ENCODE results near the gene ZBTB8B. TPM values are rescaled to one million over a fixed set of nuclear protein-coding genes. Genes with fewer than 3 reads are reported as not detected.
"Not testable (repeated sequence)": the region's sequence is repeated elsewhere in the genome, so short reads cannot be mapped to it uniquely, and the experiment has no call there.

Gene ZBTB8B
- total and polyA plus RNA-seq, 4 donors: under 0.01 to 0.09 (median 0.03) TPM

DNA sequence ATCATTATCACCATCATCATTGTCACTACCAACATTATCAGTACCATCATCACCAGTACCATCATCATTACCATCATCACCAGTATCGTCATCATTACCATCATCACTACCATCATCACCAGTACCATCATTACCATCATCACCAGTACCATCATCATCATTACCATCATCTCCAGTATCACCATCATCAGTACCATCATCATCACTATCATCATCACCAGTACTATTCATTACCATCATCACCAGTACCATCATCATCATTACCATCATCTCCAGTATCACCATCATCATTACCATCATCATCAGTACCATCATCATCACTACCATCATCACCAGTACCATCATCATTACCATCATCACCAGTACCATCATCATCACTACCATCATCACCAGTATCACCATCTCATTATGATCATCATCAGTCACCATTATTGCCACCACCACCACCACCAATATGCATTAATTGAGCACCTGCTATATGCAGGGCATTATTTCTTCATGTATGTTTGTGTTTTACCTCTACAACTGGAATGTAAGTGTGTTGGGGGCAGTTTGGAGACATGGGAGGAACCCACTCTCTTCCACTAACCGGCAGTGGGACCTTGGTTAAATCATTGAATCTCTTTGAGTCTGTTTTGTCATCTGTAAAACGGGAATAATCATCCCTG, 7.0 kb downstream of the ZBTB8B start:
- TF ChIP-seq CTCF (IDR thresholded peaks at IDR 0.05; ENCODE audit: control extremely low read depth, extremely low read depth): no peak
- Histone ChIP-seq H3K4me1 (ENCODE audit: control insufficient read depth in 5 of 5, insufficient read depth in 5 of 5, low read length in 5 of 5) (peaks cover 0 to 4% (median 0%) of the 10 kb centered on the region in 5 donors), H3K36me3 (ENCODE audit: control insufficient read depth in 4 of 4, insufficient read depth in 4 of 4, low read length in 4 of 4) (peaks cover 0 to 6% (median under 1%) of the 10 kb centered on the region in 4 donors), H3K27ac (ENCODE audit: low read depth in 1 of 2, low read length in 1 of 2) (no peak overlapping the region), H3K27me3 (ENCODE audit: control insufficient read depth in 3 of 3, insufficient read depth in 3 of 3, low read length in 2 of 3) (no peaks in the 10 kb centered on the region), H3K9me3 (ENCODE audit: control insufficient read depth in 4 of 4, insufficient read depth in 3 of 4, low read length in 3 of 4) (no peaks in the 10 kb centered on the region), H3K4me3 (no peak overlapping the region), H3K9ac (ENCODE audit: insufficient read depth in 1 of 2, low read length in 2 of 2) (no peak overlapping the region)
- ATAC-seq (ENCODE audit: insufficient read depth, low FRiP score) (no peak), DNase-seq (no peak)
- WGBS, 2 donors: 93 to 95% methylated on average over 3 of the region's 3 CpGs

DNA sequence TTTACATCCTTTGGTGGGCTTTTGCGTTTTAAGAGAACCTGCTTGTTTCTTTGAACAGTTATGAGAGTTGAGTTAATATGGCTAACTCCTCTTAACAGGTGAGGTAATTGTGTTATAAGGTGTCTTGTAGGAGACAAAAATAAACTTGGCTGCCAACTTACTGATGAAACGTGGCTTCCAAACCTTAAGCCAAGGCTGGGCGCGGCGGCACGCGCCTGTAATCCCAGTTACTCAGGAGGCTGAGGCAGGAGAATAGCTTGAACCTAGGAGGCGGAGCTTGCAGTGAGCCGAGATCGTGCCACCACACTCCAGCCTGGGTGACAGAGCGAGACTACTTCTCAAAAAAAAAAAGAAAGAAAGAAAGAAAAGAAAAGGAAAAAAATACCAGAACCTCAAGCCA, 8.1 kb downstream of the ZBTB8B start:
- not testable (repeated sequence) for DNase-seq; ATAC-seq (ENCODE audit: insufficient read depth, low FRiP score); H3K27ac ChIP-seq (ENCODE audit: low read depth in 1 of 2, low read length in 1 of 2); H3K9ac ChIP-seq (ENCODE audit: insufficient read depth in 1 of 2, low read length in 2 of 2); H3K27me3 ChIP-seq (ENCODE audit: control insufficient read depth in 3 of 3, insufficient read depth in 3 of 3, low read length in 2 of 3); H3K4me1 ChIP-seq (ENCODE audit: control insufficient read depth in 5 of 5, insufficient read depth in 5 of 5, low read length in 5 of 5); H3K4me3 ChIP-seq; H3K9me3 ChIP-seq (ENCODE audit: control insufficient read depth in 4 of 4, insufficient read depth in 3 of 4, low read length in 3 of 4); H3K36me3 ChIP-seq (ENCODE audit: control insufficient read depth in 4 of 4, insufficient read depth in 4 of 4, low read length in 4 of 4)
- 86 to 89% methylated on average over 11 of the region's 11 CpGs for WGBS, 2 donors

DNA sequence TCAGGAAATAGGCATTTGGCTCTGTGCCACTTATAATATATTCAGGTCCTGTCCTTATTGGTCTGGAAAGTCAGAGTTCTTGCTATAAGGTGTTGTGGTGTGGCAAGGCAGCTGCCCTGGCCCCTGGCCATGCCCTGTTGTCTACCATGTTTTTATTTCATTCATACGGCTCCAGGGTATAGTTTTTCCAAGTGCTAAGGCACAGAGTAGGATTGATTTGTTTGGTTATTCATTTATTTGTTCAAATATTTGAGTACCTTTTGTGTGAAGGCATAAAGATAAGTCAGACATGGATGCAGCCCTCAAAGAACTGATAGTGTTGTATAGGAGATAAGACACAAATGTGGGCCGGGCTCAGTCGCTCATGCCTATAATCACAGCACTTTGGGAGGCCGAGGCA, 10.1 kb downstream of the ZBTB8B start:
- ATAC-seq (ENCODE audit: insufficient read depth, low FRiP score): no peak
- Histone ChIP-seq H3K4me1 (ENCODE audit: control insufficient read depth in 5 of 5, insufficient read depth in 5 of 5, low read length in 5 of 5) (peaks cover 0 to 4% (median 0%) of the 10 kb centered on the region in 5 donors), H3K4me3 (no peak overlapping the region), H3K9me3 (ENCODE audit: control insufficient read depth in 4 of 4, insufficient read depth in 3 of 4, low read length in 3 of 4) (no peaks in the 10 kb centered on the region), H3K9ac (ENCODE audit: insufficient read depth in 1 of 2, low read length in 2 of 2) (no peak overlapping the region), H3K27me3 (ENCODE audit: control insufficient read depth in 3 of 3, insufficient read depth in 3 of 3, low read length in 2 of 3) (no peaks in the 10 kb centered on the region), H3K27ac (ENCODE audit: low read depth in 1 of 2, low read length in 1 of 2) (no peak overlapping the region), H3K36me3 (ENCODE audit: control insufficient read depth in 4 of 4, insufficient read depth in 4 of 4, low read length in 4 of 4) (peaks cover 0 to 6% (median under 1%) of the 10 kb centered on the region in 4 donors)
- no peak for TF ChIP-seq CTCF (IDR thresholded peaks at IDR 0.05; ENCODE audit: control extremely low read depth, extremely low read depth)
- 77 to 92% methylated on average over 4 of the region's 4 CpGs for WGBS, 2 donors
- no peak for DNase-seq

DNA sequence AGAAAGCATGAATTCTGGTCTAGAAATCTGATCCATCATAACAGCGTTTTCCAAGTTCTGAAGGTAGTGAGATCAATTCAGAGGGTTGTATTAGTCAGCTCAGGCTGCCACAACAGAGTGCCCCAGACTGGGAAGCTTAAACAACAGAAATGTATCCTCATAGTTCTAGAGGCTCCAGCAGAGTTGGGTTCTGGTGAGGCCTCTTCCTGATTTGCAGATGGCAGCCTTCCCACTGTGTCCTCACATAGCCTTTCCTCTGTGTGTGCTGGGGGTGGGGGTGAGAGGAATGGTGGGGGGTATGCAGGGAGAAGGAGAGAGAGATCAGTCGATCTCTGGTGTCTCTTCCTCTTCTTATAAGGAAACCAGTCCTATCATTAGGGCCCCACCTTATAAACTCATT, 15.1 kb downstream of the ZBTB8B start:
- no peak overlapping the region for H3K4me3 ChIP-seq
- ATAC-seq (ENCODE audit: insufficient read depth, low FRiP score): no peak

More for the DNA sequence above, 15.1 kb downstream of the ZBTB8B start:
- Histone ChIP-seq H3K4me1 (ENCODE audit: control insufficient read depth in 5 of 5, insufficient read depth in 5 of 5, low read length in 5 of 5) (no peaks in the 10 kb centered on the region), H3K9ac (ENCODE audit: insufficient read depth in 1 of 2, low read length in 2 of 2) (no peak overlapping the region), H3K27ac (ENCODE audit: low read depth in 1 of 2, low read length in 1 of 2) (no peak overlapping the region), H3K9me3 (ENCODE audit: control insufficient read depth in 4 of 4, insufficient read depth in 3 of 4, low read length in 3 of 4) (peaks cover 0 to 2% (median 0%) of the 10 kb centered on the region in 4 donors), H3K36me3 (ENCODE audit: control insufficient read depth in 4 of 4, insufficient read depth in 4 of 4, low read length in 4 of 4) (no peaks in the 10 kb centered on the region), H3K27me3 (ENCODE audit: control insufficient read depth in 3 of 3, insufficient read depth in 3 of 3, low read length in 2 of 3) (no peaks in the 10 kb centered on the region)
- 57 to 67% methylated on average over 2 of the region's 2 CpGs for WGBS, 2 donors
- no peak for TF ChIP-seq CTCF (IDR thresholded peaks at IDR 0.05; ENCODE audit: control extremely low read depth, extremely low read depth)
- no peak for DNase-seq

Data from lung (tissue), 12 donors.